ENCODE data around the gene ATP11A.
"Not testable (repeated sequence)": the region's sequence is repeated elsewhere in the genome, so short reads cannot be mapped to it uniquely, and the experiment has no call there.

ATP11A gene

GRCh38 chr13:112706171-112706570 is 16.3 kb downstream of the ATP11A start:
- DNase-seq, result no peak
- Histone ChIP-seq H3K79me2 (ENCODE audit: insufficient read depth, low read length) (peaks cover 79% of the 10 kb centered on the region), H2AFZ (ENCODE audit: low read depth, low read length) (no peak overlapping the region), H3K27me3 (ENCODE audit: insufficient read depth, low read length, poor library complexity) (no peaks in the 10 kb centered on the region), H3K27ac (ENCODE audit: low read length) (no peak overlapping the region), H3K36me3 (ENCODE audit: insufficient read depth, low read length) (no peaks in the 10 kb centered on the region), H3K4me1 (ENCODE audit: insufficient read depth, low read length) (no peaks in the 10 kb centered on the region), H4K20me1 (ENCODE audit: insufficient read depth, low read length) (peaks cover 72% of the 10 kb centered on the region), H3K4me3 (ENCODE audit: low read depth in 1 of 2, low read length in 2 of 2) (no peak overlapping the region), H3K4me2 (ENCODE audit: insufficient read depth, low read length) (no peak overlapping the region), H3K9me3 (ENCODE audit: insufficient read depth, low read length, severe bottlenecking) (no peaks in the 10 kb centered on the region), H3K9ac (ENCODE audit: low read depth, low read length) (no peak overlapping the region)
- TF ChIP-seq EZH2 (IDR thresholded peaks at IDR 0.05; ENCODE audit: borderline replicate concordance, low read depth, low read length, severe bottlenecking) (no peak), CTCF (IDR thresholded peaks at IDR 0.05; ENCODE audit: borderline replicate concordance, extremely low read depth, low read length, poor library complexity, severe bottlenecking) (no peak)
- no peak for ATAC-seq (ENCODE audit: insufficient read depth, low read depth)

GRCh38 chr13:112708560-112709240 is 18.9 kb downstream of the ATP11A start:
- Histone ChIP-seq H3K9ac (ENCODE audit: low read depth, low read length) (no peak overlapping the region), H4K20me1 (ENCODE audit: insufficient read depth, low read length) (peaks cover 68% of the 10 kb centered on the region), H3K79me2 (ENCODE audit: insufficient read depth, low read length) (peaks cover 73% of the 10 kb centered on the region), H2AFZ (ENCODE audit: low read depth, low read length) (no peak overlapping the region), H3K4me1 (ENCODE audit: insufficient read depth, low read length) (no peaks in the 10 kb centered on the region), H3K36me3 (ENCODE audit: insufficient read depth, low read length) (no peaks in the 10 kb centered on the region), H3K4me2 (ENCODE audit: insufficient read depth, low read length) (no peak overlapping the region), H3K4me3 (ENCODE audit: low read depth in 1 of 2, low read length in 2 of 2) (no peak overlapping the region), H3K27ac (ENCODE audit: low read length) (no peak overlapping the region), H3K9me3 (ENCODE audit: insufficient read depth, low read length, severe bottlenecking) (no peaks in the 10 kb centered on the region), H3K27me3 (ENCODE audit: insufficient read depth, low read length, poor library complexity) (no peaks in the 10 kb centered on the region)
- TF ChIP-seq EZH2 (IDR thresholded peaks at IDR 0.05; ENCODE audit: borderline replicate concordance, low read depth, low read length, severe bottlenecking), result no peak
- no peak for TF ChIP-seq CTCF (IDR thresholded peaks at IDR 0.05; ENCODE audit: borderline replicate concordance, extremely low read depth, low read length, poor library complexity, severe bottlenecking)
- DNase-seq (no peak), ATAC-seq (ENCODE audit: insufficient read depth, low read depth) (no peak)

GRCh38 chr13:112709316-112709715 is 19.5 kb downstream of the ATP11A start:
- DNase-seq, result not testable (repeated sequence)

GRCh38 chr13:112709825-112710783 is 20.3 kb downstream of the ATP11A start:
- DNase-seq (no peak), ATAC-seq (ENCODE audit: insufficient read depth, low read depth) (no peak)
- Histone ChIP-seq H3K27ac (ENCODE audit: low read length) (no peak overlapping the region), H3K4me3 (ENCODE audit: low read depth in 1 of 2, low read length in 2 of 2) (no peak overlapping the region), H3K4me2 (ENCODE audit: insufficient read depth, low read length) (no peak overlapping the region), H3K27me3 (ENCODE audit: insufficient read depth, low read length, poor library complexity) (no peaks in the 10 kb centered on the region), H3K36me3 (ENCODE audit: insufficient read depth, low read length) (no peaks in the 10 kb centered on the region), H2AFZ (ENCODE audit: low read depth, low read length) (no peak overlapping the region), H3K9me3 (ENCODE audit: insufficient read depth, low read length, severe bottlenecking) (no peaks in the 10 kb centered on the region), H3K4me1 (ENCODE audit: insufficient read depth, low read length) (no peaks in the 10 kb centered on the region), H3K79me2 (ENCODE audit: insufficient read depth, low read length) (peaks cover 62% of the 10 kb centered on the region), H4K20me1 (ENCODE audit: insufficient read depth, low read length) (peaks cover 68% of the 10 kb centered on the region), H3K9ac (ENCODE audit: low read depth, low read length) (no peak overlapping the region)
- no peak for TF ChIP-seq EZH2 (IDR thresholded peaks at IDR 0.05; ENCODE audit: borderline replicate concordance, low read depth, low read length, severe bottlenecking)
- TF ChIP-seq CTCF (IDR thresholded peaks at IDR 0.05; ENCODE audit: borderline replicate concordance, extremely low read depth, low read length, poor library complexity, severe bottlenecking), result no peak

More at GRCh38 chr13:112709316-112709715, 19.5 kb downstream of the ATP11A start:
- not testable (repeated sequence) for H3K4me3 ChIP-seq (ENCODE audit: low read depth in 1 of 2, low read length in 2 of 2); H3K27me3 ChIP-seq (ENCODE audit: insufficient read depth, low read length, poor library complexity); H3K4me1 ChIP-seq (ENCODE audit: insufficient read depth, low read length); H3K9ac ChIP-seq (ENCODE audit: low read depth, low read length); H2AFZ ChIP-seq (ENCODE audit: low read depth, low read length); ATAC-seq (ENCODE audit: insufficient read depth, low read depth); H3K4me2 ChIP-seq (ENCODE audit: insufficient read depth, low read length); H3K27ac ChIP-seq (ENCODE audit: low read length); H3K9me3 ChIP-seq (ENCODE audit: insufficient read depth, low read length, severe bottlenecking); H3K36me3 ChIP-seq (ENCODE audit: insufficient read depth, low read length)
- Histone ChIP-seq H4K20me1 (ENCODE audit: insufficient read depth, low read length) (peaks cover 67% of the 10 kb centered on the region), H3K79me2 (ENCODE audit: insufficient read depth, low read length) (peaks cover 67% of the 10 kb centered on the region)

All from DND-41 (cell line).